Measurements from ENCODE around the gene IQSEC3.

- TF ChIP-seq CTCF (conservative IDR thresholded peaks at IDR 0.05; ENCODE audit: low read length) (no peak), EZH2phosphoT487 (IDR thresholded peaks at IDR 0.05; ENCODE audit: borderline replicate concordance) (no peak)
Measured at GRCh38 chr12:155646-156045, 89.1 kb downstream of the IQSEC3 start.

Data from Loucy (cell line).